Measurements from ENCODE around the gene UBQLN3.

DNA sequence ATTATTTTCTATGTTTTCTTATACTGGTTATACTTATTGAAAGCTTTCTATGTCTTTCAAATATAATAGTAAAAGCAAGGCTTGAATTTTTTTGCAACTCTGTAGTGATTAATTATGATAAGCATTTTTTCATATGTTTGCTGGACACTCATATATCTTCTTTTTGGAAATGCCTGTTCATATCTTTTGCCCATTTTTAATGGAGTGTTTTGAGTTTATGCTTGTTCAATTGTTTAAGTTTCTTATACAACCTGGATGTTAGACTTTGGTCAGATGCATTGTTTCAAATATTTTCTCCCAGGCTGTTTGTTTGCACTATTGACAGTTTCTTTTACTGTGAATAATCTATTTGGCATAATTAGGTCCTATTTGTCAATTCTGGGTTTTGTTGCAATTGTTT lies 26.7 kb upstream of the UBQLN3 start:
- TF ChIP-seq, protein P1, sequence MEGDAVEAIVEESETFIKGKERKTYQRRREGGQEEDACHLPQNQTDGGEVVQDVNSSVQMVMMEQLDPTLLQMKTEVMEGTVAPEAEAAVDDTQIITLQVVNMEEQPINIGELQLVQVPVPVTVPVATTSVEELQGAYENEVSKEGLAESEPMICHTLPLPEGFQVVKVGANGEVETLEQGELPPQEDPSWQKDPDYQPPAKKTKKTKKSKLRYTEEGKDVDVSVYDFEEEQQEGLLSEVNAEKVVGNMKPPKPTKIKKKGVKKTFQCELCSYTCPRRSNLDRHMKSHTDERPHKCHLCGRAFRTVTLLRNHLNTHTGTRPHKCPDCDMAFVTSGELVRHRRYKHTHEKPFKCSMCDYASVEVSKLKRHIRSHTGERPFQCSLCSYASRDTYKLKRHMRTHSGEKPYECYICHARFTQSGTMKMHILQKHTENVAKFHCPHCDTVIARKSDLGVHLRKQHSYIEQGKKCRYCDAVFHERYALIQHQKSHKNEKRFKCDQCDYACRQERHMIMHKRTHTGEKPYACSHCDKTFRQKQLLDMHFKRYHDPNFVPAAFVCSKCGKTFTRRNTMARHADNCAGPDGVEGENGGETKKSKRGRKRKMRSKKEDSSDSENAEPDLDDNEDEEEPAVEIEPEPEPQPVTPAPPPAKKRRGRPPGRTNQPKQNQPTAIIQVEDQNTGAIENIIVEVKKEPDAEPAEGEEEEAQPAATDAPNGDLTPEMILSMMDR (IDR thresholded peaks at IDR 0.05): no peak
- TF ChIP-seq POLR2AphosphoS5 (IDR thresholded peaks at IDR 0.05): no peak
- TF ChIP-seq POLR2A (IDR thresholded peaks at IDR 0.05): no peak
